ENCODE data around the gene RAB3GAP2. TPM values are rescaled to one million over a fixed set of nuclear protein-coding genes. Genes with fewer than 3 reads are reported as not detected.

The RAB3GAP2 gene
- total and polyA plus RNA-seq, 2 of the 13 experiments (the other 11 are each of a cell fraction or from before 2014, with no cell fraction given), result 22.6 to 25.0 TPM

DNA sequence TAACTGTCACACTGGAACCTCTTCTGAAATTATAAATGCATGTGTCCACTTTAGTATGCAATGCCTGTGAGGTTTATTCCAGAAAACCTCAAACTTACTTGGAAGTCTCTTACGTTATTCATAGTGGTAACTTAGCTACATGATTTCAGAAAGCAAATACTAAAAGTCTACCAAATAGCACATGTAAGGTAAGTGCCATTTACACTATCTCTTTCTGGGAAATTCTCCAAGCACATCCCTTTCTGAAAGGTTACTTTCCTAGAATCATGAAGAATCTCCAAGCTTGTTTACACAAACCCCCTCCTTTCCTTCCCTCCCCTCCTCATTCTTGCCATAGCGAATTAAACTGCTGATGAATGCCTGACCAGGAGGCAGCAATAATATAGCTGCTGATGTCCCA, 42.5 kb downstream of the RAB3GAP2 start (continued):
- TF ChIP-seq, protein P1, sequence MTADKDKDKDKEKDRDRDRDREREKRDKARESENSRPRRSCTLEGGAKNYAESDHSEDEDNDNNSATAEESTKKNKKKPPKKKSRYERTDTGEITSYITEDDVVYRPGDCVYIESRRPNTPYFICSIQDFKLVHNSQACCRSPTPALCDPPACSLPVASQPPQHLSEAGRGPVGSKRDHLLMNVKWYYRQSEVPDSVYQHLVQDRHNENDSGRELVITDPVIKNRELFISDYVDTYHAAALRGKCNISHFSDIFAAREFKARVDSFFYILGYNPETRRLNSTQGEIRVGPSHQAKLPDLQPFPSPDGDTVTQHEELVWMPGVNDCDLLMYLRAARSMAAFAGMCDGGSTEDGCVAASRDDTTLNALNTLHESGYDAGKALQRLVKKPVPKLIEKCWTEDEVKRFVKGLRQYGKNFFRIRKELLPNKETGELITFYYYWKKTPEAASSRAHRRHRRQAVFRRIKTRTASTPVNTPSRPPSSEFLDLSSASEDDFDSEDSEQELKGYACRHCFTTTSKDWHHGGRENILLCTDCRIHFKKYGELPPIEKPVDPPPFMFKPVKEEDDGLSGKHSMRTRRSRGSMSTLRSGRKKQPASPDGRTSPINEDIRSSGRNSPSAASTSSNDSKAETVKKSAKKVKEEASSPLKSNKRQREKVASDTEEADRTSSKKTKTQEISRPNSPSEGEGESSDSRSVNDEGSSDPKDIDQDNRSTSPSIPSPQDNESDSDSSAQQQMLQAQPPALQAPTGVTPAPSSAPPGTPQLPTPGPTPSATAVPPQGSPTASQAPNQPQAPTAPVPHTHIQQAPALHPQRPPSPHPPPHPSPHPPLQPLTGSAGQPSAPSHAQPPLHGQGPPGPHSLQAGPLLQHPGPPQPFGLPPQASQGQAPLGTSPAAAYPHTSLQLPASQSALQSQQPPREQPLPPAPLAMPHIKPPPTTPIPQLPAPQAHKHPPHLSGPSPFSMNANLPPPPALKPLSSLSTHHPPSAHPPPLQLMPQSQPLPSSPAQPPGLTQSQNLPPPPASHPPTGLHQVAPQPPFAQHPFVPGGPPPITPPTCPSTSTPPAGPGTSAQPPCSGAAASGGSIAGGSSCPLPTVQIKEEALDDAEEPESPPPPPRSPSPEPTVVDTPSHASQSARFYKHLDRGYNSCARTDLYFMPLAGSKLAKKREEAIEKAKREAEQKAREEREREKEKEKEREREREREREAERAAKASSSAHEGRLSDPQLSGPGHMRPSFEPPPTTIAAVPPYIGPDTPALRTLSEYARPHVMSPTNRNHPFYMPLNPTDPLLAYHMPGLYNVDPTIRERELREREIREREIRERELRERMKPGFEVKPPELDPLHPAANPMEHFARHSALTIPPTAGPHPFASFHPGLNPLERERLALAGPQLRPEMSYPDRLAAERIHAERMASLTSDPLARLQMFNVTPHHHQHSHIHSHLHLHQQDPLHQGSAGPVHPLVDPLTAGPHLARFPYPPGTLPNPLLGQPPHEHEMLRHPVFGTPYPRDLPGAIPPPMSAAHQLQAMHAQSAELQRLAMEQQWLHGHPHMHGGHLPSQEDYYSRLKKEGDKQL (CRISPR knock-in tag; IDR thresholded peaks at IDR 0.05; ENCODE audit: low read depth), result no peak
- TF ChIP-seq, protein P2, sequence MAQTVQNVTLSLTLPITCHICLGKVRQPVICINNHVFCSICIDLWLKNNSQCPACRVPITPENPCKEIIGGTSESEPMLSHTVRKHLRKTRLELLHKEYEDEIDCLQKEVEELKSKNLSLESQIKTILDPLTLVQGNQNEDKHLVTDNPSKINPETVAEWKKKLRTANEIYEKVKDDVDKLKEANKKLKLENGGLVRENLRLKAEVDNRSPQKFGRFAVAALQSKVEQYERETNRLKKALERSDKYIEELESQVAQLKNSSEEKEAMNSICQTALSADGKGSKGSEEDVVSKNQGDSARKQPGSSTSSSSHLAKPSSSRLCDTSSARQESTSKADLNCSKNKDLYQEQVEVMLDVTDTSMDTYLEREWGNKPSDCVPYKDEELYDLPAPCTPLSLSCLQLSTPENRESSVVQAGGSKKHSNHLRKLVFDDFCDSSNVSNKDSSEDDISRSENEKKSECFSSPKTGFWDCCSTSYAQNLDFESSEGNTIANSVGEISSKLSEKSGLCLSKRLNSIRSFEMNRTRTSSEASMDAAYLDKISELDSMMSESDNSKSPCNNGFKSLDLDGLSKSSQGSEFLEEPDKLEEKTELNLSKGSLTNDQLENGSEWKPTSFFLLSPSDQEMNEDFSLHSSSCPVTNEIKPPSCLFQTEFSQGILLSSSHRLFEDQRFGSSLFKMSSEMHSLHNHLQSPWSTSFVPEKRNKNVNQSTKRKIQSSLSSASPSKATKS (CRISPR knock-in tag; IDR thresholded peaks at IDR 0.05), result no peak
- no peak for TF ChIP-seq HIVEP1 (CRISPR knock-in tag; IDR thresholded peaks at IDR 0.05)

DNA sequence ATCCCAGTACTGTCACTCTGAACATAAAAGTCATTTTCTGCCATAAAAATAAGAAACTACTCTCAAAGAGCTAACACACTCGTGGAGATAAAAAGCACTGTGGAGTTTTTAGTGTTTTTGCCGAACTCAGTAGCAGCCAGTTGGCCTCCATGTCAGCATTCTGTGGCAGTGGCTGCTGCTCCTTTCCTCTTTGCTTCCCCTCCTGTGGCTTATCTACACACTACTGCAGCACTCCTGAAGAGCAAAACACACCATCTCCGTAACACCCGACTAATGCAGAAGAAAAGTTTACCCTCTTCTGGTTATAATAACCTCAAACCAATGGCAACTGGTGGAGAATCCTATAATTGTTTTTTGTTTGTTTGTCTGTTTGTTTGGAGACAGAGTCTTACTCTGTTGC, 44.9 kb downstream of the RAB3GAP2 start:
- BruUV-seq (replicated peaks), result no TSS peak
- WGBS (ENCODE audit: low lambda C conversion rate), result 95% methylated on average over 4 of the region's 4 CpGs
- intact Hi-C loops (cut with micrococcal nuclease; ENCODE audit: unreplicated experiment) (loop anchor here (10.0 kb wide), 1 partner anchor 547 kb away; no protein-coding TSS in a partner anchor), in situ Hi-C loops (cut with HindIII; ENCODE audit: extremely low pct_ligation_motif_present, low pct_unique_long_range_greater_than_20kb) (no loop called here)
- Histone ChIP-seq H3K9me3 (ENCODE audit: low read length) (no peaks in the 10 kb centered on the region), H2AFZ (ENCODE audit: low read length) (no peak overlapping the region), H3K27ac (ENCODE audit: extremely low read length, insufficient read depth, low read length) (no peak overlapping the region), H3K4me2 (ENCODE audit: low read depth, low read length) (no peak overlapping the region), H3K79me2 (ENCODE audit: insufficient read depth, low read length) (peaks cover 12% of the 10 kb centered on the region), H3K4me1 (ENCODE audit: insufficient read depth, low read length) (peaks cover 22% of the 10 kb centered on the region), H4K20me1 (ENCODE audit: insufficient read depth, low read length) (0 out of 2 replicates have a peak, but pooled peaks cover 3% of the 10 kb centered on the region), H3K9ac (ENCODE audit: insufficient read depth, low read depth, low read length) (no peak overlapping the region), H3K4me3 (replicated peaks in 1 of 3; ENCODE audit: insufficient read depth in 1 of 3, low read depth in 2 of 3, low read length in 3 of 3) (no peak overlapping the region), H3K36me3 (replicated peaks in 1 of 2; ENCODE audit: control insufficient read depth in 1 of 2, insufficient read depth in 2 of 2, low read length in 2 of 2) (peaks cover 6 to 21% of the 10 kb centered on the region in 2 experiments; a peak in 4 of 5 replicates), H3K27me3 (ENCODE audit: control insufficient read depth in 1 of 2, insufficient read depth in 2 of 2, low read length in 2 of 2) (no peaks in the 10 kb centered on the region)
- CTCF ChIA-PET (ENCODE audit: low intra/inter-chr PET ratio, low total read pairs), result no interaction called here
- no peak for FAIRE-seq
- POLR2A ChIA-PET, result no interaction called here
- DNase-seq (ENCODE audit: low spot score), result no peak
- no peak for ATAC-seq
- no peak for TF ChIP-seq ZSCAN9 (CRISPR knock-in tag; IDR thresholded peaks at IDR 0.05; ENCODE audit: borderline replicate concordance)
- no peak for TF ChIP-seq HNRNPL (IDR thresholded peaks at IDR 0.05; ENCODE audit: low read depth, low read length)
- TF ChIP-seq, protein P3, sequence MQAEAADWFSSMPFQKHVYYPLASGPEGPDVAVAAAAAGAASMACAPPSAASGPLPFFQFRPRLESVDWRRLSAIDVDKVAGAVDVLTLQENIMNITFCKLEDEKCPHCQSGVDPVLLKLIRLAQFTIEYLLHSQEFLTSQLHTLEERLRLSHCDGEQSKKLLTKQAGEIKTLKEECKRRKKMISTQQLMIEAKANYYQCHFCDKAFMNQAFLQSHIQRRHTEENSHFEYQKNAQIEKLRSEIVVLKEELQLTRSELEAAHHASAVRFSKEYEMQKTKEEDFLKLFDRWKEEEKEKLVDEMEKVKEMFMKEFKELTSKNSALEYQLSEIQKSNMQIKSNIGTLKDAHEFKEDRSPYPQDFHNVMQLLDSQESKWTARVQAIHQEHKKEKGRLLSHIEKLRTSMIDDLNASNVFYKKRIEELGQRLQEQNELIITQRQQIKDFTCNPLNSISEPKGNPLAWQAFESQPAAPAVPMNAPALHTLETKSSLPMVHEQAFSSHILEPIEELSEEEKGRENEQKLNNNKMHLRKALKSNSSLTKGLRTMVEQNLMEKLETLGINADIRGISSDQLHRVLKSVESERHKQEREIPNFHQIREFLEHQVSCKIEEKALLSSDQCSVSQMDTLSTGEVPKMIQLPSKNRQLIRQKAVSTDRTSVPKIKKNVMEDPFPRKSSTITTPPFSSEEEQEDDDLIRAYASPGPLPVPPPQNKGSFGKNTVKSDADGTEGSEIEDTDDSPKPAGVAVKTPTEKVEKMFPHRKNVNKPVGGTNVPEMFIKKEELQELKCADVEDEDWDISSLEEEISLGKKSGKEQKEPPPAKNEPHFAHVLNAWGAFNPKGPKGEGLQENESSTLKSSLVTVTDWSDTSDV (CRISPR knock-in tag; IDR thresholded peaks at IDR 0.05), result no peak
- no peak for TF ChIP-seq ZNF776 (CRISPR knock-in tag; IDR thresholded peaks at IDR 0.05)
- no peak for TF ChIP-seq ZBTB20 (CRISPR knock-in tag; IDR thresholded peaks at IDR 0.05; ENCODE audit: borderline replicate concordance, low read depth)
- no peak for TF ChIP-seq ESRRA (CRISPR knock-in tag; IDR thresholded peaks at IDR 0.05; ENCODE audit: low read depth)
- TF ChIP-seq ISX (CRISPR knock-in tag; conservative IDR thresholded peaks at IDR 0.05), result no peak
- TF ChIP-seq SYNCRIP (IDR thresholded peaks at IDR 0.05; ENCODE audit: insufficient read depth, low read depth, low read length), result no peak
- TF ChIP-seq ATF1 (CRISPR knock-in tag; IDR thresholded peaks at IDR 0.05), result no peak
- TF ChIP-seq ZNF33B (CRISPR knock-in tag; IDR thresholded peaks at IDR 0.05), result no peak
